Measurements from ENCODE around the gene PTGER3.
"Not testable (repeated sequence)": the region's sequence is repeated elsewhere in the genome, so short reads cannot be mapped to it uniquely, and the experiment has no call there.

The PTGER3 gene

GRCh38 chr1:70945676-70946075 lies 101.9 kb downstream of the PTGER3 start:
- TF ChIP-seq, protein P1, sequence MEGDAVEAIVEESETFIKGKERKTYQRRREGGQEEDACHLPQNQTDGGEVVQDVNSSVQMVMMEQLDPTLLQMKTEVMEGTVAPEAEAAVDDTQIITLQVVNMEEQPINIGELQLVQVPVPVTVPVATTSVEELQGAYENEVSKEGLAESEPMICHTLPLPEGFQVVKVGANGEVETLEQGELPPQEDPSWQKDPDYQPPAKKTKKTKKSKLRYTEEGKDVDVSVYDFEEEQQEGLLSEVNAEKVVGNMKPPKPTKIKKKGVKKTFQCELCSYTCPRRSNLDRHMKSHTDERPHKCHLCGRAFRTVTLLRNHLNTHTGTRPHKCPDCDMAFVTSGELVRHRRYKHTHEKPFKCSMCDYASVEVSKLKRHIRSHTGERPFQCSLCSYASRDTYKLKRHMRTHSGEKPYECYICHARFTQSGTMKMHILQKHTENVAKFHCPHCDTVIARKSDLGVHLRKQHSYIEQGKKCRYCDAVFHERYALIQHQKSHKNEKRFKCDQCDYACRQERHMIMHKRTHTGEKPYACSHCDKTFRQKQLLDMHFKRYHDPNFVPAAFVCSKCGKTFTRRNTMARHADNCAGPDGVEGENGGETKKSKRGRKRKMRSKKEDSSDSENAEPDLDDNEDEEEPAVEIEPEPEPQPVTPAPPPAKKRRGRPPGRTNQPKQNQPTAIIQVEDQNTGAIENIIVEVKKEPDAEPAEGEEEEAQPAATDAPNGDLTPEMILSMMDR (IDR thresholded peaks at IDR 0.05; ENCODE audit: low read depth, low read length) = no peak
- DNase-seq (ENCODE audit: extremely low read depth, low read depth) = no peak

GRCh38 chr1:70945251-70945650 lies 102.4 kb downstream of the PTGER3 start:
- DNase-seq (ENCODE audit: extremely low read depth, low read depth) = no peak
- TF ChIP-seq, protein P1 (IDR thresholded peaks at IDR 0.05; ENCODE audit: low read depth, low read length) = no peak

- TF ChIP-seq, protein P1 (IDR thresholded peaks at IDR 0.05; ENCODE audit: low read depth, low read length) = no peak
- no peak for DNase-seq (ENCODE audit: extremely low read depth, low read depth)
Measured at GRCh38 chr1:70941563-70941962, 106.1 kb downstream of the PTGER3 start.

- not testable (repeated sequence) for DNase-seq (ENCODE audit: extremely low read depth, low read depth)
Measured at GRCh38 chr1:70940398-70940797, 107.2 kb downstream of the PTGER3 start.

- TF ChIP-seq, protein P1 (IDR thresholded peaks at IDR 0.05; ENCODE audit: low read depth, low read length) = no peak
Measured at GRCh38 chr1:70934194-70934961, 113.2 kb downstream of the PTGER3 start.

GRCh38 chr1:70930062-70930461 lies 117.6 kb downstream of the PTGER3 start:
- no peak for DNase-seq (ENCODE audit: extremely low read depth, low read depth)
- TF ChIP-seq, protein P1 (IDR thresholded peaks at IDR 0.05; ENCODE audit: low read depth, low read length) = no peak

More at GRCh38 chr1:70934194-70934961, 113.2 kb downstream of the PTGER3 start:
- DNase-seq (ENCODE audit: extremely low read depth, low read depth) = no peak

GRCh38 chr1:70922196-70922595 lies 125.4 kb downstream of the PTGER3 start:
- no peak for DNase-seq (ENCODE audit: extremely low read depth, low read depth)
- TF ChIP-seq, protein P1 (IDR thresholded peaks at IDR 0.05; ENCODE audit: low read depth, low read length) = no peak

All from AG09319 (cell line).